ENCODE measurements around the gene ERVMER34-1. TPM values are rescaled to one million over a fixed set of nuclear protein-coding genes. Genes with fewer than 3 reads are reported as not detected.

ERVMER34-1 gene
- 1 to 10 TPM; 2.2 to 3.2 (median 2.9) TPM for polyA plus RNA-seq (ENCODE audit: insufficient read depth in 1 of 5, insufficient read length in 5 of 5, low replicate concordance in 1 of 5)
- long read RNA-seq, donor 1 = 0 reads
- long read RNA-seq, donor 2, partial matches to known transcripts = 0 of 1 reads
- long read RNA-seq, donor 2, other reads (novel, unspliced or antisense) = 0 of 1 reads
- long read RNA-seq, donor 3 = 0 reads
- long read RNA-seq, donor 4, partial matches to known transcripts = 0 of 1 reads
- long read RNA-seq, donor 4, other reads (novel, unspliced or antisense) = 0 of 1 reads
- long read RNA-seq, donor 5, partial matches to known transcripts = 0 of 1 reads
- long read RNA-seq, donor 5, other reads (novel, unspliced or antisense) = 0 of 1 reads
- long read RNA-seq, donor 6 = 0 reads
- long read RNA-seq, donor 7 = 0 reads
- long read RNA-seq, donor 8 = 0 reads

GRCh38 chr4:52750819-52751486 is at the start of gene ERVMER34-1:
Gene ERVMER34-1 (minus strand): TSS chr4:52751425. CDS start chr4:52745520, 5,905 bp downstream.
- DNase-seq = peak; percentile 11 to 45

- no peak for DNase-seq
These were observed 48.6 kb upstream of the ERVMER34-1 start for GRCh38 chr4:52799813-52800212.

GRCh38 chr4:52795533-52795932 is 44.3 kb upstream of the ERVMER34-1 start:
- DNase-seq = no peak

GRCh38 chr4:52791936-52792335 is 40.7 kb upstream of the ERVMER34-1 start:
- DNase-seq = no peak

GRCh38 chr4:52789774-52790173 is 38.5 kb upstream of the ERVMER34-1 start:
- no peak for DNase-seq

- DNase-seq = peak; percentile 3 to 5
These were observed 37.6 kb upstream of the ERVMER34-1 start for GRCh38 chr4:52788806-52789205.

GRCh38 chr4:52783069-52783468 is 31.8 kb upstream of the ERVMER34-1 start:
- DNase-seq = no peak

- no peak for DNase-seq
These were observed 29.6 kb upstream of the ERVMER34-1 start for GRCh38 chr4:52780617-52781354.

- DNase-seq = no peak
These were observed 29.0 kb upstream of the ERVMER34-1 start for GRCh38 chr4:52780206-52780605.

GRCh38 chr4:52760256-52760655 is 9.0 kb upstream of the ERVMER34-1 start:
- no peak for DNase-seq

- DNase-seq = no peak
These were observed 4.2 kb upstream of the ERVMER34-1 start for GRCh38 chr4:52755426-52755825.

GRCh38 chr4:52752936-52753335 is 1.7 kb upstream of the ERVMER34-1 start:
- no peak for DNase-seq

GRCh38 chr4:52751487-52751911 is 274 bp upstream of the ERVMER34-1 start:
- peak; percentile 21 to 36 for DNase-seq

GRCh38 chr4:52750213-52750612 is 1.0 kb downstream of the ERVMER34-1 start:
- no peak for DNase-seq

- DNase-seq = no peak
These were observed 2.8 kb downstream of the ERVMER34-1 start for GRCh38 chr4:52748432-52748831.

GRCh38 chr4:52744588-52744987 is 6.6 kb downstream of the ERVMER34-1 start:
- no peak for DNase-seq

GRCh38 chr4:52743444-52744019 is 7.7 kb downstream of the ERVMER34-1 start:
- DNase-seq = no peak

- DNase-seq = no peak
These were observed 21.6 kb downstream of the ERVMER34-1 start for GRCh38 chr4:52729586-52729985.

GRCh38 chr4:52728691-52729240 is 22.5 kb downstream of the ERVMER34-1 start:
- no peak for DNase-seq

- no peak for DNase-seq
These were observed 24.2 kb downstream of the ERVMER34-1 start for GRCh38 chr4:52726826-52727580.

Data from right lung (tissue), 10 donors.